Measurements from ENCODE around the gene SUFU.

SUFU gene

GRCh38 chr10:102677331-102678067, 173.7 kb downstream of the SUFU start:
- no peak overlapping the region for H3K27ac ChIP-seq (ENCODE audit: low read length)
- H3K9me3 ChIP-seq (ENCODE audit: insufficient read depth, low read length), result no peaks in the 10 kb centered on the region
- H3K36me3 ChIP-seq (replicated peaks; ENCODE audit: low read depth, low read length), result peaks cover 4% of the 10 kb centered on the region
- no peaks in the 10 kb centered on the region for H3K79me2 ChIP-seq (ENCODE audit: low read length)
- no peak overlapping the region for H3K9ac ChIP-seq (ENCODE audit: low read length)
- H3K4me2 ChIP-seq (ENCODE audit: low read length), result no peak overlapping the region
- no peaks in the 10 kb centered on the region for H3K27me3 ChIP-seq (ENCODE audit: low read depth, low read length)
- no peak overlapping the region for H3K4me3 ChIP-seq (ENCODE audit: low read length)
- H2AFZ ChIP-seq (ENCODE audit: low read depth, low read length), result no peak overlapping the region
- H4K20me1 ChIP-seq (ENCODE audit: insufficient read depth, low read length), result no peaks in the 10 kb centered on the region
- TF ChIP-seq CTCF (IDR thresholded peaks at IDR 0.05; ENCODE audit: low read depth, low read length) (no peak), EZH2phosphoT487 (IDR thresholded peaks at IDR 0.05; ENCODE audit: low read depth) (no peak)
- peaks cover 9% of the 10 kb centered on the region for H3K4me1 ChIP-seq (ENCODE audit: low read length)

- no peak overlapping the region for H3K9ac ChIP-seq (ENCODE audit: low read length)
- no peak overlapping the region for H3K27ac ChIP-seq (ENCODE audit: low read length)
- no peak overlapping the region for H3K4me2 ChIP-seq (ENCODE audit: low read length)
- H3K27me3 ChIP-seq (ENCODE audit: low read depth, low read length), result no peaks in the 10 kb centered on the region
- no peaks in the 10 kb centered on the region for H3K9me3 ChIP-seq (ENCODE audit: insufficient read depth, low read length)
- no peaks in the 10 kb centered on the region for H3K79me2 ChIP-seq (ENCODE audit: low read length)
- no peak overlapping the region for H2AFZ ChIP-seq (ENCODE audit: low read depth, low read length)
- H4K20me1 ChIP-seq (ENCODE audit: insufficient read depth, low read length), result no peaks in the 10 kb centered on the region
- H3K4me3 ChIP-seq (ENCODE audit: low read length), result no peak overlapping the region
- peaks cover 9% of the 10 kb centered on the region for H3K4me1 ChIP-seq (ENCODE audit: low read length)
- TF ChIP-seq CTCF (IDR thresholded peaks at IDR 0.05; ENCODE audit: low read depth, low read length) (no peak), EZH2phosphoT487 (IDR thresholded peaks at IDR 0.05; ENCODE audit: low read depth) (no peak)
- peaks cover 4% of the 10 kb centered on the region for H3K36me3 ChIP-seq (replicated peaks; ENCODE audit: low read depth, low read length)
Measured at GRCh38 chr10:102678068-102678400, 174.3 kb downstream of the SUFU start.

- Histone ChIP-seq H3K27me3 (ENCODE audit: low read depth, low read length) (no peaks in the 10 kb centered on the region), H3K4me2 (ENCODE audit: low read length) (peak overlapping the region; percentile 24; the same call in 1 of the 2 replicates)
Measured at GRCh38 chr10:102678842-102679289, 175.1 kb downstream of the SUFU start.

GRCh38 chr10:102679596-102679995, 175.8 kb downstream of the SUFU start:
- Histone ChIP-seq H3K79me2 (ENCODE audit: low read length) (no peaks in the 10 kb centered on the region), H2AFZ (ENCODE audit: low read depth, low read length) (no peak overlapping the region), H3K36me3 (replicated peaks; ENCODE audit: low read depth, low read length) (peaks cover 4% of the 10 kb centered on the region), H3K4me2 (ENCODE audit: low read length) (no peak overlapping the region), H3K27ac (ENCODE audit: low read length) (no peak overlapping the region), H3K27me3 (ENCODE audit: low read depth, low read length) (no peaks in the 10 kb centered on the region), H4K20me1 (ENCODE audit: insufficient read depth, low read length) (no peaks in the 10 kb centered on the region), H3K9ac (ENCODE audit: low read length) (no peak overlapping the region), H3K9me3 (ENCODE audit: insufficient read depth, low read length) (no peaks in the 10 kb centered on the region), H3K4me3 (ENCODE audit: low read length) (no peak overlapping the region), H3K4me1 (ENCODE audit: low read length) (peaks cover 9% of the 10 kb centered on the region)
- TF ChIP-seq CTCF (IDR thresholded peaks at IDR 0.05; ENCODE audit: low read depth, low read length) (no peak), EZH2phosphoT487 (IDR thresholded peaks at IDR 0.05; ENCODE audit: low read depth) (no peak)

More at GRCh38 chr10:102678842-102679289, 175.1 kb downstream of the SUFU start:
- Histone ChIP-seq H3K79me2 (ENCODE audit: low read length) (no peaks in the 10 kb centered on the region), H3K36me3 (replicated peaks; ENCODE audit: low read depth, low read length) (peaks cover 4% of the 10 kb centered on the region), H4K20me1 (ENCODE audit: insufficient read depth, low read length) (no peaks in the 10 kb centered on the region), H3K4me3 (ENCODE audit: low read length) (no peak overlapping the region), H3K9ac (ENCODE audit: low read length) (no peak overlapping the region), H3K4me1 (ENCODE audit: low read length) (peaks cover 9% of the 10 kb centered on the region), H2AFZ (ENCODE audit: low read depth, low read length) (no peak overlapping the region), H3K27ac (ENCODE audit: low read length) (no peak overlapping the region), H3K9me3 (ENCODE audit: insufficient read depth, low read length) (no peaks in the 10 kb centered on the region)
- TF ChIP-seq CTCF (IDR thresholded peaks at IDR 0.05; ENCODE audit: low read depth, low read length) (peak; percentile 59), EZH2phosphoT487 (IDR thresholded peaks at IDR 0.05; ENCODE audit: low read depth) (no peak)
